A673 (cell line): ENCODE data around the gene ARHGEF28.

Experiments used
- CTCF ChIP-seq: fragments of 300-800, 200-600 bp; sonication (generic); conservative IDR thresholded peaks from 2 replicates; pipeline ENCODE4 v1.5.1; 2017; ENCODE audit warnings: low read depth, mild to moderate bottlenecking, antibody characterized with exemption, low read length, moderate library complexity, mixed read lengths
- EZH2 ChIP-seq: fragments of 200-600 bp; sonication (generic); IDR thresholded peaks from 2 replicates; pipeline ENCODE4 v1.6.1; 2017; ENCODE audit warnings: borderline replicate concordance, low read depth, mild to moderate bottlenecking, mixed read lengths, antibody characterized with exemption, low read length; ENCODE audit not compliant: poor library complexity, severe bottlenecking

- no peak for TF ChIP-seq CTCF
- TF ChIP-seq EZH2, result no peak
Observed at GRCh38 chr5:73748510-73749400, 122.8 kb downstream of the ARHGEF28 start.
